Neural crest cell (in vitro differentiated cells): ENCODE results near the gene TMEM120B. TPM values are rescaled to one million over a fixed set of nuclear protein-coding genes. Genes with fewer than 3 reads are reported as not detected.
"Not testable (repeated sequence)": the region's sequence is repeated elsewhere in the genome, so short reads cannot be mapped to it uniquely, and the experiment has no call there.

Experiments used
- DNase-seq: peaks from one replicate; pipeline ENCODE4 v3.0.0; 2021; ENCODE audit warnings: low read depth, mixed read lengths, low spot score
- H3K27ac Mint-ChIP-seq: one replicate; pipeline ENCODE4 v1.8.0; 2021; ENCODE audit warnings: mild to moderate bottlenecking, mixed read lengths; ENCODE audit not compliant: unreplicated experiment
- H3K27me3 Mint-ChIP-seq: 2 replicates; pipeline ENCODE4 v1.8.0; 2021; ENCODE audit warnings: low read depth, mild to moderate bottlenecking, mixed read lengths
- H3K36me3 Mint-ChIP-seq: 2 replicates; pipeline ENCODE4 v1.8.0; 2021; ENCODE audit warnings: low read depth, mild to moderate bottlenecking, mixed read lengths
- H3K4me1 Mint-ChIP-seq: 2 replicates; pipeline ENCODE4 v1.8.0; 2021; ENCODE audit warnings: mixed read lengths
- H3K4me3 Mint-ChIP-seq: one replicate; pipeline ENCODE4 v1.8.0; 2021; ENCODE audit warnings: mild to moderate bottlenecking, mixed read lengths
- H3K9me3 Mint-ChIP-seq: 2 replicates; pipeline ENCODE4 v1.8.0; 2021; ENCODE audit warnings: mixed read lengths
- CTCF ChIP-seq: fragments of 200-600 bp; sonication (generic); conservative IDR thresholded peaks from 2 replicates; pipeline ENCODE4 v1.5.0; 2021; ENCODE audit warnings: antibody characterized with exemption, mild to moderate bottlenecking
- total RNA-seq: library from RNA; stranded (reverse); gene quantifications from 2 replicates; pipeline ENCODE4 v1.2.1, GENCODE V29; 2021

The TMEM120B gene
- total RNA-seq, 1 donor from 2014 or later, result 14.1 TPM

- H3K9me3 Mint-ChIP-seq, result no peaks in the 10 kb centered on the region
- no peak for DNase-seq
- peaks cover 14% of the 10 kb centered on the region for H3K27me3 Mint-ChIP-seq
- no peak overlapping the region for H3K4me3 Mint-ChIP-seq
- H3K27ac Mint-ChIP-seq, result no peak overlapping the region
- no peak for TF ChIP-seq CTCF
- peaks cover 20% of the 10 kb centered on the region for H3K4me1 Mint-ChIP-seq
- peaks cover 1% of the 10 kb centered on the region for H3K36me3 Mint-ChIP-seq
These were observed 76.8 kb downstream of the TMEM120B start for GRCh38 chr12:121789233-121789781.

DNA sequence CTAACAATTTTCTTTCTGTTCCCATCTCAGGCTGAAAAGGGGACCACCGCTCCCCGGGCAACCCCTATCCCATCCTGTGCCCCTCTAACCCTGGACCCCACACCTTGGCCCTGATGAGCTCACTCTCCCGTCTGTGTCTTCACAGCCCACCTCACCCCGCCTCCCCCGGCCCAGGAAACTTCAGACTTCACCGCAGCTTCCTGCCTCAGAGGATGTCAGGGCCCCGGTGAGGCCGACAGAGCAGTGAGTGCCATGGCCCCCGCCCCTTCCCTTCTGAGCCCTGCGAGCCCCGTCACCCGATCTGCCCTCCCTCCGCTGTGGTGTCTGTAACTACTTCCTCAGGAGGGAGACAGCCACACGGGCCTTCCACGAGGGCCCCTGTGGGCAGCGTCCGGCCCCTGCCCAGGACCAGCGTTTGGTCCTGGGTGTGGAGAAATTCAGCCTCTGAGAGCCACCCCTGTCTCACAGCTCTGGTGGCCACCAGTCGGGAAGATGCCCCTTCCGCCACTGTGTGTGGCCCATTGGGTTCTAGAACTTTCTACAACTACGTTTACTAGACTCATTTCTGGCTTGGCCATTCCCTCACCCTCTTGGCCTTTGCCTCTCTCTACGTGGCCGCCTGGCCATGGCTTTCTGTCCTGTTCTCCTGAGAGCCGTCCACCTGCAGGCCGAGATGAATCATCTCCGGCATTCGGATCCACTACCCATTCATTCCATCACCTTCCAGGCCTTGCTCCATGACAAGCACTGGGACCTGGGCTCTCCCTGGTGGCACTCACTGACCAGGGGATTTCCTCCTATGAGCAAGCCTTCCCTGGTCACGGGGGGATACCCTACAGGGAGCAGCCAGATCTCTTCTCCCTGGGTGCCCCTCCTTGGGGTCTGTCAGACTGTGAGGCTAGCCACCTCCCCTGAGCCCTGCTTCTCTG, 77.5 kb downstream of the TMEM120B start:
- Mint-ChIP-seq H3K9me3 (no peaks in the 10 kb centered on the region), H3K36me3 (peaks cover 3% of the 10 kb centered on the region), H3K27ac (peak overlapping the region; percentile 24), H3K4me1 (peaks cover 23% of the 10 kb centered on the region), H3K27me3 (peaks cover 21% of the 10 kb centered on the region), H3K4me3 (peak overlapping the region; percentile 32)
- no peak for DNase-seq
- TF ChIP-seq CTCF, result no peak

DNA sequence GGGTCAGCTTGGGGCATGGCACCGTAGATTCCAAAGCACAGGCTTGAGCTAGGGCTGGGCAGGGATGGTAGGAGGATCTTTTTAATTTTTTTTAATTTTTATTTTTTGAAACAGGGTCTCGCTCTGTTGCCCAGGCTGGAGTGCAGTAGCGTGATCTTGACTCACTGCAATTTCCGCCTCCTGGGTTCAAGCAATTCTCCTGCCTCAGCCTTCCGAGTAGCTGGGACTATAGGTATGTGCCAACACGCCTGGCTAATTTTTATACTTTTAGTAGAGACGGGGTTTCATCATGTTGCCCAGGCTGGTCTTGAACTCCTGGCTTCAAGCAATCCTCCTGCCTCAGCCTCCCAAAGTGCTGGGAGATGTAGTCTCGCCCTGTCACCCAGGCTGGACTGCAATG, 78.2 kb downstream of the TMEM120B start:
- Mint-ChIP-seq H3K4me1 (peaks cover 26% of the 10 kb centered on the region), H3K4me3 (peak overlapping the region; percentile 49), H3K27me3 (peaks cover 25% of the 10 kb centered on the region)
- not testable (repeated sequence) for H3K27ac Mint-ChIP-seq, H3K36me3 Mint-ChIP-seq, H3K9me3 Mint-ChIP-seq, DNase-seq

GRCh38 chr12:121791671-121792551, 79.4 kb downstream of the TMEM120B start:
- peaks cover 25% of the 10 kb centered on the region for H3K27me3 Mint-ChIP-seq
- H3K27ac Mint-ChIP-seq, result no peak overlapping the region
- TF ChIP-seq CTCF, result no peak
- no peaks in the 10 kb centered on the region for H3K9me3 Mint-ChIP-seq
- peaks cover 6% of the 10 kb centered on the region for H3K36me3 Mint-ChIP-seq
- H3K4me1 Mint-ChIP-seq, result peaks cover 31% of the 10 kb centered on the region
- peak overlapping the region; percentile 85 for H3K4me3 Mint-ChIP-seq
- no peak for DNase-seq

DNA sequence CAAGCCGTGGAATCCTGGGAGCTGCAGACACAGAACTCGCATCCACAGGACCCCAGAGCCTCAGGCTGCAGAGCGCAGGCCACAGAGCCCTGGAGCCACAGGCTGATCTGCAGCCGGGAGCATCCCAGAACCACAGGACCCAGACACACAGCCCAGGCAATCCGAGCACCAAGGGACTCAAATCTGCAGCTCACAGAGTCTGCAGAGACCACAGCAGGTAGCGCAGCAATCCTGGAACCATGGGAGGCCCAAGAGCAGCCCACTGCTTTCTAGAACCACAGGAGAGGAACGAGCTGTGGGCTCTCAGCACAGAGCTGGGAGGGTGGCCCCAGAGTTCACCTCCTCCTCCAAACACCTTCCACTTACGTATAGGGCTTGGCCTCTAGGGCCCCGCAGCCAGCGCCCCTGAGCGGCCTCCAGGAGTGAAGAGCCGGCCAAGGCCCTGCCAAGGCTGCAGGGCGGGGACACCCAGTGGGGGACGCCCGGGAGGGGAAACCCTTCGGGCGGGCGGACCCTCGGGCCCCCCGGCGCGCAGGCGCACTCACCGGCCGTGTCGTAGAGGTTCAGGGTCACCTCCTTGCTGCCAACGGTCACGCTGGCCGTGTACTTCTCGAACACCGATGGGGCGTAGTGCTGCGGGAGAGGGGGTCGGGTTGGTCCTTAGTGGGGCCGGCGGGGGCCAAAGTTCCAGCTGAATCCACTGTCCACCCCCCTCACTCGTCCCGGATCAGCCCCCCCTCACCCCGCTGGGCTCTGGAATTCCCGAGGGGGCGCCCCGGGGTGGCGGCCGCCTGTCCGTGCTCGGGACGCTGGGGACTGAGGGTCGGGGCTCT, 80.3 kb downstream of the TMEM120B start:
- H3K4me1 Mint-ChIP-seq, result peaks cover 41% of the 10 kb centered on the region
- no peaks in the 10 kb centered on the region for H3K9me3 Mint-ChIP-seq
- no peak overlapping the region for H3K27ac Mint-ChIP-seq
- no peak for DNase-seq
- H3K36me3 Mint-ChIP-seq, result peaks cover 10% of the 10 kb centered on the region
- H3K27me3 Mint-ChIP-seq, result peaks cover 32% of the 10 kb centered on the region
- peak overlapping the region; percentile 85 for H3K4me3 Mint-ChIP-seq
- TF ChIP-seq CTCF, result no peak
